NCI-H2196 treated with DMSO at 0.1 percent for 48 hours (cell line): Measurements from ENCODE around the gene COLEC12.
"Not testable (repeated sequence)": the region's sequence is repeated elsewhere in the genome, so short reads cannot be mapped to it uniquely, and the experiment has no call there.

Experiments used
- DNase-seq: peaks from one replicate; lab custom pipeline; 2025; ENCODE audit not compliant: unreplicated experiment; lab: John Stamatoyannopoulos, UW

The COLEC12 gene

DNA sequence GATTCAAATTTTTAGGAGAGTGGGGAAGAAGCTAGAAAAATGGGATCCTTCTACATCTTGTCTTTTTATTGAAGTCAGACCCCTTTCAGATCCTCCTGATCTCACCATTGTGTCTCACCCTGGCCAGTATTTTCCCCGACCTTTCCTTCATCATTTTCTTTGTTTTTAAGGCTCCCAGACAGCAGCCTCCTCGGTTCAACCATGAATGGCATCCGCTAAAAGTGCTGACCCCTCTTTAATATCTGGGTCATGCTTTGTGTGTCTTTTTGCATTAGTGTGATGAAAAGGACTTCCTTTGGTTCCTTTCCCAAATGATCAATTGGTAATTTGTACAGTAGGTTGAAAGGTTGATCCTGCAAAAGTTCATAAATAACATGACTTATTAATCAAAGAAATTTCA lies 205.9 kb downstream of the COLEC12 start:
- no peak for DNase-seq

DNA sequence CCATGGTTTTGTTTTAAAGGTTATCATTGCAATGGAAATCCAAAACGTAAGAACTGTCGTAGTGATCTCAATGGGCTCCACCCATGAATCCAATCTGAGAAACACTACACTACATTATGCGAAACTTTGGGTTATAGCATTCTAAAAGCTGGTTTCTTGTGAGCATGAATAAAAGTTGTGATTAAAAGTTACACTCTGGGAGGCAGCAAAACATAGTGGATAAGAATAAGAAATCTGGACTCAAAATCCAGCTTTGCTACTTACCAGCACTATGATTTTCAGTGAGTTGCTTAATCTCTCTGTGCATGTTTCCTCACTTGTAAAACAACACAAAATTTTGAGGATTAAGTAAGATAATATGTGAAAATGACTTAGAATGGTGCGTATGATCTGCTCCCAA lies 207.0 kb downstream of the COLEC12 start:
- DNase-seq: no peak

DNA sequence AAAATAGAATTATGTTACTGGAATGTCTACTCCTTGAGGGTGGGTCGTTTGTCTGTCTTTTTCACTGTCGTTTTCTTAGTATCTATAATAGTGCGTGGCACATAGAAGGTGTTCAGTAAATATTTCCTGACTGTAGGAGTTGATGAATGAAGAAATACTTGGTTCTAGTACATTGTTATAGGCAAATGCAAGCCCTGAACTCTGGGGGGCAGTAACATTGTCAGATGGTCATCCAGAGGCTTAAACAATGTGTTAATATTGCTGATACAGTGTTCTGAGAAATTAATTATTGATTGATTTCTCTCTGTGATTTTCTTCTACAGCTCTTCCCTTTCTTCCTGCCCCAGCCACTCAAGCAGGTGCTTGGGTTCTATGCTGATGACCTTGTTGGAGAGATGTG lies 208.2 kb downstream of the COLEC12 start:
- DNase-seq: no peak

GRCh38 chr18:289970-290369 lies 210.5 kb downstream of the COLEC12 start:
- not testable (repeated sequence) for DNase-seq

DNA sequence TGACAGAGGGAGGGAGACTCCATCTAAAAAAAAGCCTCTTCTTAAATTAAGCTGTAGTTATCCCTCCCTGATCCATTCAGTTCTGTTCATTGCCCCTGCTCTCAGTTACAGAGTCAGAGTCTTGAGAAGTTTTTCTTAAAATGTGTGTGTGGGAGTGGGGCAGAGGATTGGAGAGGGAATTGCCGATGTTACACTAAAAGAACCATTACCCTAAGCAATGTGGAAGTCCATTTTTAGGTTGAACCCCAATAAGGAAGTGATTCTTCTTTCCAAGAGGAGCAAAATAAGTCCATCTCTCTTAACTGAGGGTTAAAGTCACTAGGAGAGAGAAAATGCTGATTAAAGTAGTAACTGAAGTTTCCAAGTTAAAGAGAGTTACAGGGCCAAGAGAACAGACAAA lies 211.5 kb downstream of the COLEC12 start:
- DNase-seq: no peak

DNA sequence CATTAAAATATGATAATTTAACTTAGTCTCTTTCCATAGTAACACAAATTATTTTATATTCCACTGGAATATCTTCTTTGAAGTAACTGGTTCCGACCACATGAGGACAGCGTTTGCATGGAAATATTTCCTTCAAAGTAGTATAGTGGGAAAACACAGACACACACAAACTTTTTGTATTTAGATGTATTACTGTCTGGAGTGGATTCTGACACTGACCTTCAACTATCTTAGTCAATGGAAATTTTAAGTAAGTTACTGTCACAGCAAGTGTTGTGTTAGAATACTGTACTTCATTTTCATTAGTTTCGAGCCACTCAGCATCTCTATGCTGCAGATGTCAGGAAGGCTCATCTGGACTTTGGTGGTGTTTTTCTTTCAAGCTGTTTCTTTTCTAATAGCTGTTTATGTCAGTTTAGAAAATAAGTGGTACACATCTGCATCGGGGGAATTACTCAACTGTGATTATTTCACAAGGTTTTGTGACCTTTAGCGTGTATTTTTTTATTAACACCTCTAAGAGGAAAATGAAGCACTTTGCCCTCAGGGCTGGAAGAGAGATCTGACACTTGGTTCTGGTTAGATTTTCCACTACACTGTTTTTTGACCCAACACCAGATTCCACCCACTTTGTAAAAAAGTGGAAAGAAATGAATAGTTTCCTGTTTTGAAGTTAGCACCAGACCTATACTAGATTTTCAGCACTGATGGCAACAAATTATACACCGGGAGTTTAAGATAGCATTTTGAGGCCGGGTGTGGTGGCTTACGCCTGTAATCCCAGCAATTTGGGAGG lies 213.8 kb downstream of the COLEC12 start:
- no peak for DNase-seq

DNA sequence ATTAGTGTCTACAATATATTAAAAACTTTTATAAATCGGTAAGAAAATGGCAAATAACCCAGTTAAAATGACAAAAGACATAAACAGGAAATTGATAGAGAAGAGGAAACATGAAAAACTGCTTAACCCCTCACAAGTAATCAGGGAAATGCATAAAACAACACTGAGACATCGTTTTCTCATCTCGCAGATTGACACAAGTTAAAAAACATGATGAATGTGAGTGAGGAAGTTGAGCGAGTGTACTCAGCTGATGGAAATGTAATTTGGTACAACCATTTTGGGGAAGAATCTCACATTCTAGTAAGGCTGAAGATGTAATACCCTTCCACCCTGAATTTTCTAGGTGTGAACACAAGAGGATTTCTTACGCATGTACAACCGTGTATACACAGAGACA lies 214.7 kb downstream of the COLEC12 start:
- no peak for DNase-seq

- DNase-seq: no peak
These were observed 225.0 kb downstream of the COLEC12 start for GRCh38 chr18:275486-275885.

GRCh38 chr18:274313-274712 lies 226.2 kb downstream of the COLEC12 start:
- DNase-seq: no peak

DNA sequence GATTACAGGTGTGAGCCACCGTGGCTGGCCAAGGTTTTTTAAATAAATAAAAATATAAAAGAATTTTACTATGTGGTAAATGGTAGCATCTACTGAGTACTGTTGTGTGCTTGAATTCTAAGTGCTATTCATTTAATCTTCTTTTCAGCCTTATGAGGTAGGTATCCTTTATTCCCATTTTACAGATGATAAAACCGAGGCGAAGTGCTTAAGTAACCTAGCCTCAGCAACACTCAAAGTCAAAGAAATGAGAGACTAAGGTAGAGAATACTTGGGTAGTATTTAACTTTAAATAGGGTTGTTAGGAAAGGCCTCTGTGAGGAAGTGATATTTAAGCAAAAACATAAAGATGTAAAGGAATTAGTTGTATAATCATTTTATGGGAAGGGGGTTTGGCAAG lies 227.0 kb downstream of the COLEC12 start:
- no peak for DNase-seq

- DNase-seq: no peak
These were observed 227.9 kb downstream of the COLEC12 start for GRCh38 chr18:272650-273049.

DNA sequence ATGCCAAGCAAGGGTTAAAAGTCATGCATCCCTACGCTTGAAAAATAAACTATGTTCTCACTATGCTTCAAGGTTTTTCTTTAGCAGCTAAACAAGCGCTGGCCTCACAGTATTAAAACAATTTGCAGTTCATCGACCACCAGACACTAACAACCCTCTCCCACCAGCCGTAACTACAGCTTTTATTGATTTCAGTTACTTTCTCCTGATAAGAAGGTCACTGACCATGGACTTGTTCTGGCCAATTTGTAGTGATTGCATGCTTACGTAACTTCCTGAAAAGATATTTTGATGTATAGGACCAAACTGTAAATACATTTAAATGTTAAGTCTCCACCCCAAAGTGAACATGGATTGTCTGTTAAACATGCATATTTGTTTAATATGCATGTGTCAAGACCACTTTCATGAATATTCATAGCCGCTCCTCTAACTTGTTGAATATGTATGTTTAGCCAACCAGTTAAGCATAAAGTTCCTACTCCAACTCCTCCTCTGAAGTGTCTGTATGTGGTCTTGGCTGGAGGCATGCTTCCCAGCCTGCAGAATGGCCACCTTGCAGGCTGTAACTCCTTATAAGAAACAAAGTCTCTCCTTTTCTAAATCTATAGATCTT lies 230.9 kb downstream of the COLEC12 start:
- no peak for DNase-seq

DNA sequence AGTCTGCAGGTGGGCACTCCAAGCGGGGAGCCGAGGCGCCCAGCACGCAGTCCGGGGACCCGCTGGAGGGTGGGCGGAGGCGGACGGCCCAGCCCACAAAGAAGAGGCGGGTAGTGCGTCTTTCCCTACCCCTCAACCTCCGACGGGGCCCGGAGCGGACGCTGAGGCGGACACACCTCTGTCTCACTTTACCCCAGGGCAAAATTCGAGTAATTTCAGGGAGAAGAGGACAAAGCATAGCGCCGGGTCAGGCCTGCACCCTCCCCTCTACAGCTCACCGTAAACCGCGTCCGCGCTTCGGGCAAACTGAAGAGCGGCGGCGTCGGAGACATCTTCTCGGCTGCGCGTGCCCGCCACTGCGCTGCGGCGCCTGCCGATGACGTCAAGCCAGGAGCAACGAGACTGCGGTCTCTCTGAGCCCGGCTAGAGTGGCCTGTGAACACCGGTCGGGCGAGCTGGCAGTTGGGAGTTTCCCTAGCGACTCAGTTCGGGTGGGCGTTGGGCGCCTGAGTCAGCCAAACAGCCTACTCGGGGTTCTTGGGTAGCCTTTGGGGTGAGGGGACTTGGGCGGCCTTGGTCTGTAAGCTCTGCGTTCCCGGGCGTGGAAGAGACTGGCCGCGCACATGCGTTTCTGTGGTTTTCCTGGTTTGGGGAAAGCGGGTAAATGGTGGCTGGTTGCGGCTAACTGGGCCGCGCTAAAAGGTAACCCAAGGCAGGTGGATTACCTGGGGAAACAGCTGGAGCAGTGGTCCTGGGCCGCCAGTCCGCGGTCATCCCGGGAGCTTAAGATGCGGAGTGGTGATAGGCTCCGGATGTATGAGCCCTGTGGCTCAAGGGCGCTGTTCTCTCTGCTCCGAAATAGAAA lies 232.6 kb downstream of the COLEC12 start, which contains the start of gene THOC1:
THOC1 (minus strand) TSS at position 360 of the 865 bp plus-strand sequence; CDS start at position 332, 28 bp downstream.
- DNase-seq: peak; percentile 94

- peak; percentile 60 for DNase-seq
These were observed 233.2 kb downstream of the COLEC12 start for GRCh38 chr18:267380-267687.
